Fibroblast of peridontal ligament (primary cell): ENCODE data around the gene PPP1R2.
"Not testable (repeated sequence)": the region's sequence is repeated elsewhere in the genome, so short reads cannot be mapped to it uniquely, and the experiment has no call there.

Source experiments
- DNase-seq: peaks from one replicate; pipeline ENCODE4 v3.0.0-alpha.2; 2010; ENCODE audit errors: extremely low read depth

Gene PPP1R2

GRCh38 chr3:195542698-195543499 is at the start of gene PPP1R2:
Gene PPP1R2 (minus strand): TSS chr3:195543325. CDS start chr3:195543025, 300 bp downstream.
- DNase-seq = peak; percentile 86

DNA sequence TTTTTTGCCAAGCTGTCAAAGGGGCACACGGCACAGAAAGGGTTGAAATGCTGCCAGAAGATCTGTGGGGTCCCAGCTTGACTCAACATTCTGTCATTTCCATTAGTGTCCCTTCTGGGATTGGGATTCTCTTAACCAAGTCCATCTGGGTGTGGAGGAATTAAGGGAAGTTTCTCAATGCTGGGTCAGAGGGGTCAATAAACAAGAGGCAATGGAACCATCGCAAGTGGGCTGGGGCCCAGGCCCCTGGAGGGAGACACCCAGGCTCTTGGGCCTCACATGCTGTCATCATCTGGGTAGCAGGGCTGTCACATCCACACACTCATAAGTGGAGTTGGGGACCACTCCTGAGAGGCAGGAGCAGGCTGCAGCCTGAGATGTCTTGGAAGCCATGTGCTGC is 48.7 kb upstream of the PPP1R2 start:
- no peak for DNase-seq

GRCh38 chr3:195591220-195591619 is 48.1 kb upstream of the PPP1R2 start:
- DNase-seq = no peak

GRCh38 chr3:195590381-195590780 is 47.3 kb upstream of the PPP1R2 start:
- DNase-seq = not testable (repeated sequence)

- DNase-seq = not testable (repeated sequence)
Observed at GRCh38 chr3:195589796-195590195, 46.7 kb upstream of the PPP1R2 start.

DNA sequence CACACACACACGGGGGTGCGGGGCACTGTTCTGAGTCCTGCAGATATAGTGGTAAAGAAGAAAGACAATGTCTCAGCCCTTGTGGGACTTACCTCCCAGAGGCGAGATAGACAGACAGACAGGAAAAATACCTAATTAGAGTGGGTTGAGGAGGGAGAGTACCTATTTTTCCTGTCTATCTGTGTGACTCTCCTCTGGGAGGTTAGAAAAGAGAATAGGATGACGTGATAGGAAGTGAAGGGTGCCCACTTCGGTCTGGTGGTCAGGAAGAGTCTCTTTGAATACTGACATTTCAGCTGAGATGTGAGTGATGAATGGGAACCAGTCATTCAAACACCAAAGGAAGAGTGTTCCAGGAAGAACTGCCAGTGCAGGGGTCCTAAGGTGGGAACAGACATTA is 44.7 kb upstream of the PPP1R2 start:
- no peak for DNase-seq

DNA sequence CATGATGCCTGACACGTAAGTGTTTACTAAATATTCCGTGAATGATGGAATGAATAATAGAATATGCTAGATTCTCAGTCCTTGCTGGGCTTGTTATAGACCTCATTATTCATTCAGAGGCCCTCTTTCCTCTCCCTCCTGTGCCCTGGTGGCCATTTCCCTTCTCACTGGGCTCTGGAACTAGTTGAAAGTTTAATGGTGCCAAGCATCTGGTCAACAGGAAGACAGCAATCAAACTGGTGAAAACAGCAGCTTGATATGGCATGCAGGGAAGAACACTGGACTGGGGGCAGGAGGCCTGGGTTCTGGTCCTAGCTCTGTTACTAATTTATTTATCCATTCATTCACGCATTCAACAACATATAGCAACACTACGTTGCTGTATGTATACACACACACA is 44.3 kb upstream of the PPP1R2 start:
- no peak for DNase-seq

DNA sequence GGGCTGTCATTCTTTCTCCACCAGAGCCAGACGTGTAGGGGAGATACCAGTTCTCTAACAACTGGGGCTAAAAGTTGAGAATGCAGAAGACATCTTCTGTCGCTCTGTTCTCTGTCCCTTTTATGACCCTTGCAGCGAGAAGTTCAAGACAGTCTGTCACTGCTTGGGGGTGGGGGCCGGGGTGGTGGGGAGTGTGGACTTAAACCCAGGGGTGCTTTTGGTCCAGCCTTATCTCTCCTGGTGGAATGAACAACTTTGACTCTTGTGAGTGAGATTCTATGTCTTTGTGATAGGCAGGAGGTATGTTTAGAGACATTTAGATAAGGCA is 41.4 kb upstream of the PPP1R2 start:
- DNase-seq = no peak

GRCh38 chr3:195583831-195584542 is 40.9 kb upstream of the PPP1R2 start, which contains the start of gene APOD:
Gene APOD (minus strand): TSS chr3:195583940. CDS start chr3:195579461, 4,479 bp downstream.
- peak; percentile 46 for DNase-seq

DNA sequence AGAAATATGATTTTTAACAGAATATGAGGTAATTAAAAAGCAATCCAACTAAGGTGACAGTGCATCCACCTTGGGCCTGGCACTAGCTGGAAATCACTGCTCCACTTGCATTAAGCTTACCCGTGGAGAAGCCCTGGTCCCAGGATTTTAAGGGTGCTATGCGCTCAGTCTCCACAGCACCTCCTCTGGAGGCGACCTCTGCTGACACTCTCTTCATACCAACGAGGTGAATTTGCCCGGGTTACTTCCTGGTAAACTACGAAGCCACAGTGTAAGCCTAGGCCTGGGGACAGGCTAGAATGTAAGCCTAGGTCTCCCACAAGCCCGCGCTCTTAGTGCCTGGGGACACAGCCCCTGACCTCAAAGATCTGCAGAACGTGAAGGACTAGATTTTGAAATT is 39.8 kb upstream of the PPP1R2 start:
- no peak for DNase-seq

DNA sequence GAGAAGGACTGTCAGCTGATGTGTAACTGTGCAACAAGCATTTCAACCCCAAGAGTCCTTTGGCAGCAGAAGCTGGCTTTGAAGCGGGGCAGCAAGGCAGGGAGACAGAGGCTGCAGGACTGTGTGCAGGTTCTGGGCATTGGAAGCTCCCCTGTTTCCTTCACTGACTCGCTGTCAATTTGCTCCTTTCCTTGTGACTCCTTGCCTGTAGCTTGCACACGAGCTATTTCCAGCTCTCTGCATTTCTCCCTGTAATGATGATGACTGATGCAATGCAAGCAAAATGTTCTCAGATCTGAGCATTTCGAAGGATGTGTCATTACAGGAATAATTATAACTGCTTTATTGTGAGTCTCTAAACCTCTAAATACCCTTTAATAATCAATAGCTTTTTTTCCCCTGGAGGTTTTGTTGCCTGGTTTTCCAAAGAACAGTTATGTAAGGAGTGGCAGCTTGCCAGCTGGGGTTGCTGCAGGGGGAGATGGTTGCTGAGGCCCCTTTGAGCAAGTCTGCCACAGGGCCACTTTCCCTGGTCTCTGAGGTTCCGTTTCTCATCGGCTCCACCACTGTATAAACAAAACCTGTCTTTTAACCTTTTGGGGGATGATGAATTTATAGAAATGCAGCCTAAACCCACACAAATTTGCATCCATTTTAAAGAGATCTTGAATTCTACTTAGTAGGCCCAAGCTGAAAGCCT is 37.8 kb upstream of the PPP1R2 start:
- peak; percentile 73 for DNase-seq

- DNase-seq = no peak
Observed at GRCh38 chr3:195579281-195579680, 36.2 kb upstream of the PPP1R2 start.

DNA sequence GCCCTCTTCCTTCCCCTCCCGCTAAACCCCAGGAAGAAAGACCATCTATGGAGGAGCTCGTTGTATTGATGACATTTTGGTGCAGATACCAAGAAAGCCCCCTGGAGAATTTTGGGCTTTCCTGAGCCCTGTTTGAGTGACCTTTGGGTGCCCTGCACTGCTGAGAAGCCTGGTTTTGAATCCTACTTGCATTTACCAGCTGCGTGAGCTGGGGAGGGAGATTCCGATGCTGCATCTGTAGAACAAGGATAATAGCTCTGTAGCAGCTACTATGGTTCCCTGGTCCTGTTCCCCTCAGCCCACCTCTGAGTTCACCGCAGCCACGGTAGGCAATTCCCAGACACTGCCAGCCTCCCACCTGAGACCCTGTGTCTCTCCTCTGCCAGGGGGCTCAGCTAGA is 35.4 kb upstream of the PPP1R2 start:
- no peak for DNase-seq

- no peak for DNase-seq
Observed at GRCh38 chr3:195577645-195578177, 34.6 kb upstream of the PPP1R2 start.

GRCh38 chr3:195574497-195575304 is 31.6 kb upstream of the PPP1R2 start:
- DNase-seq = peak; percentile 27

GRCh38 chr3:195573611-195574496 is 30.7 kb upstream of the PPP1R2 start:
- DNase-seq = no peak

DNA sequence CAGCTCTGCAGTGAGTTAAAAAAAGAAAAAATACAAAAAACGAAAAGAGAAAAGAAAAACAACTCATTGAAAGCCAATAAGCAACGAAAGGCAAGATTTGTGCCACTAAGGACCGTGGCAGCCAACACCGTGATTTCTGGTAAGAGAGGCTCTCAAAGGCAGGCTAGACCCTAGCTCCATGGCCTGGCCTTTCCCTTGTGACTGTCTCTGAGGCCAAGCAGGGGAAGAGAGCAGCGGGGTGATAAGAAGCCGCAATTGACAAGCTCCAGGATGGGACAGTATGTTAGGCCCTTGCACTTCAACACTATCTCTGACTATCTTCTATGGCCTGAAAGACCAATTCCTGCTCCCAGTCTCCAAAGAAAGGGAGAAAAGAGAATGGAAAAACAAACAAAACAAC is 28.2 kb upstream of the PPP1R2 start:
- DNase-seq = no peak

GRCh38 chr3:195570912-195571311 is 27.8 kb upstream of the PPP1R2 start:
- no peak for DNase-seq

DNA sequence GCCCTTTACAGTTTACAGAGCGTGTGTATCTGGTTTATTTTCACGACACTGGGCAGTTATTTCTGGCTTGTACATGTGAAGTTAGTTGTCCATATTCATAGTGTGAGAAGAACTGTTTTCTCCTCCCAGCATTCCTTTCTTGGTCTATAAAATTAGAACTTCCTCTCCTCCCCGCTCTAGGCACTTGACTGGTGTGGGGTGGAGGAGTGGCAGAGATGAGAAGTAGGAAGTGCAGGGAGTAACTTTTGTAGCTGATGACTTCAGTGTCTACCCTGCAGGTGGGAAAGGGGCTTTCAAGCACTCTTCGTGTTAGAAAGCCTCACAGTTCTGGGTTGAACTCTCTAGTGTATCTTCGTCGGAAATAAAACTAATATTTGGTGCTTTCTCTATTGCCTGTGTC is 27.2 kb upstream of the PPP1R2 start:
- no peak for DNase-seq

DNA sequence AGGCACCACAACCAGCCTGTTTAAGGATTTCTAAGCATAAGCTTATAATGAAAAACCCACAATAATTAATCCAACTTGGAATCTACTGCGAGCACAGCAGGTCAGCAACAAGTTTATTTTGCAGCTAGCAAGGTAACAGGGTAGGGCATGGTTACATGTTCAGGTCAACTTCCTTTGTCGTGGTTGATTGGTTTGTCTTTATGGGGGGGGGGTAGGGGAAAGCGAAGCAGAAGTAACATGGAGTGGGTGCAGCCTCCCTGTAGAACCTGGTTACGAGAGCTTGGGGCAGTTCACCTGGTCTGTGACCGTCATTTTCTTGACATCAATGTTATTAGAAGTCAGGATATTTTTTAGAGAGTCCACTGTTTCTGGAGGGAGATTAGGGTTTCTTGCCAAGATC is 25.5 kb upstream of the PPP1R2 start:
- no peak for DNase-seq

DNA sequence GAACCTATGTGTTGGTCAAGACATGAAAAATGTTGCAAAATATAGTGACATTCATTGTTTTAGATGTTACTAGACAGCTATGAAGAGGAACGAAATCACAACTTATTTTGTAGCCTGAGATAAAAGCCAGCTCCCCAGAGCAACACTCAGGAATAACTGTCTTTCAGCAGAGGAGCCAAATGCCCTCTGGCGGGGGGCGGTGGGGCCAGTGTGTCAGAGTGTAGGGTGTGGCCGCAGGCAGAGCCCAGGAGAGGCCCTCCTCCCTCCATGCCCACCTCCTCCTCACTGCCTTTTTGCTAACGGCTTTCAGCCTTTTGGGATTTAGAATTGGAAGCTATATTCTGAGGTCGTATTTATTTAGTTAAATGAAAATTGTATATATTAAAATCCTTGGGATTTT is 23.7 kb upstream of the PPP1R2 start:
- DNase-seq = no peak
